NCI-H146 (cell line): ENCODE measurements around the gene MRPS10.
"Not testable (repeated sequence)": the region's sequence is repeated elsewhere in the genome, so short reads cannot be mapped to it uniquely, and the experiment has no call there.

Experiments used
- DNase-seq: peaks from one replicate; lab custom pipeline; 2025; lab: John Stamatoyannopoulos, UW

Gene MRPS10

GRCh38 chr6:42176981-42177380 lies 40.7 kb downstream of the MRPS10 start:
- DNase-seq: no peak

- DNase-seq: no peak
Observed at GRCh38 chr6:42175860-42176259, 41.8 kb downstream of the MRPS10 start.

GRCh38 chr6:42173101-42173500 lies 44.6 kb downstream of the MRPS10 start, which contains the start of gene GUCA1A:
GUCA1A (plus strand) TSS chr6:42173364; CDS start chr6:42173614, 250 bp downstream.
- DNase-seq: no peak

GRCh38 chr6:42171813-42172581 lies 45.7 kb downstream of the MRPS10 start:
- no peak for DNase-seq

- not testable (repeated sequence) for DNase-seq
Observed at GRCh38 chr6:42169780-42170179, 47.9 kb downstream of the MRPS10 start.

GRCh38 chr6:42168650-42169049 lies 49.0 kb downstream of the MRPS10 start:
- DNase-seq: no peak

GRCh38 chr6:42166444-42167141 lies 51.1 kb downstream of the MRPS10 start:
- DNase-seq: peak; percentile 87

- DNase-seq: no peak
Observed at GRCh38 chr6:42165016-42165415, 52.6 kb downstream of the MRPS10 start.

GRCh38 chr6:42163981-42164380 lies 53.7 kb downstream of the MRPS10 start:
- DNase-seq: no peak

- no peak for DNase-seq
Observed at GRCh38 chr6:42162812-42163211, 54.8 kb downstream of the MRPS10 start.

GRCh38 chr6:42162384-42162783 lies 55.3 kb downstream of the MRPS10 start:
- no peak for DNase-seq

- DNase-seq: no peak
Observed at GRCh38 chr6:42159431-42160024, 58.1 kb downstream of the MRPS10 start.

GRCh38 chr6:42158631-42159030 lies 59.0 kb downstream of the MRPS10 start:
- no peak for DNase-seq

GRCh38 chr6:42158011-42158410 lies 59.6 kb downstream of the MRPS10 start:
- DNase-seq: no peak
